GM23338 (cell line): ENCODE data around the gene PIEZO2. TPM values are rescaled to one million over a fixed set of nuclear protein-coding genes. Genes with fewer than 3 reads are reported as not detected.

Experiments used
- ATAC-seq: fragments of 200-7000 bp; cut with Tn5 transposase; 3 replicates; pipeline ENCODE4 v1.9.1; 2020
- DNase-seq: peaks from one replicate; pipeline ENCODE4 v3.0.0-alpha.2; 2015; ENCODE audit warnings: low spot score
- H2AFZ ChIP-seq: fragments of 200-600 bp; sonication (generic); 2 replicates; pipeline ENCODE4 v1.8.0; 2016; ENCODE audit warnings: antibody characterized with exemption, mild to moderate bottlenecking, moderate library complexity
- H3F3A ChIP-seq: fragments of 200-600 bp; sonication (generic); replicated peaks from 2 replicates; pipeline ENCODE4 v1.8.0; 2017; ENCODE audit warnings: antibody characterized with exemption, mixed run types, low read depth
- H3K27ac ChIP-seq: fragments of 200-600 bp; sonication (generic); 2 replicates; pipeline ENCODE4 v1.6.1; 2016; ENCODE audit warnings: low read depth
- H3K27me3 ChIP-seq: fragments of 200-600 bp; sonication (generic); 2 replicates; pipeline ENCODE4 v1.8.0; 2016; ENCODE audit warnings: mild to moderate bottlenecking, mixed run types, moderate library complexity; ENCODE audit not compliant: insufficient read depth
- H3K36me3 ChIP-seq: fragments of 200-600 bp; sonication (generic); 2 replicates; pipeline ENCODE4 v1.8.0; 2016; ENCODE audit warnings: mild to moderate bottlenecking; ENCODE audit not compliant: insufficient read depth
- H3K4me1 ChIP-seq: fragments of 200-600 bp; sonication (generic); 2 replicates; pipeline ENCODE4 v1.8.0; 2016; ENCODE audit warnings: mild to moderate bottlenecking, moderate library complexity; ENCODE audit not compliant: insufficient read depth
- H3K4me2 ChIP-seq: fragments of 200-600 bp; sonication (generic); 2 replicates; pipeline ENCODE4 v1.7.1; 2017; ENCODE audit warnings: mixed run types
- H3K4me3 ChIP-seq: fragments of 200-600 bp; sonication (generic); 2 replicates; pipeline ENCODE4 v1.6.1; 2016; ENCODE audit warnings: mixed run types
- H3K79me2 ChIP-seq: fragments of 200-600 bp; sonication (generic); replicated peaks from 2 replicates; pipeline ENCODE4 v1.8.0; 2017; ENCODE audit warnings: mild to moderate bottlenecking; ENCODE audit not compliant: insufficient read depth
- H3K9me2 ChIP-seq: fragments of 200-600 bp; sonication (generic); 2 replicates; pipeline ENCODE4 v1.8.0; 2017; ENCODE audit not compliant: insufficient read depth
- H4K20me1 ChIP-seq: fragments of 200-600 bp; sonication (generic); replicated peaks from 2 replicates; pipeline ENCODE4 v1.8.0; 2017; ENCODE audit warnings: mild to moderate bottlenecking; ENCODE audit not compliant: insufficient read depth
- H3K27ac Mint-ChIP-seq: 2 replicates; pipeline ENCODE4 v1.8.0; 2020; ENCODE audit warnings: inconsistent platforms, mild to moderate bottlenecking, moderate library complexity, mixed read lengths
- H3K27me3 Mint-ChIP-seq: 3 replicates; pipeline ENCODE4 v1.8.0; 2022; ENCODE audit warnings: low read depth, mild to moderate bottlenecking, moderate library complexity, mixed read lengths, inconsistent platforms; ENCODE audit not compliant: insufficient read depth, poor library complexity
- H3K36me3 Mint-ChIP-seq: 3 replicates; pipeline ENCODE4 v1.8.0; 2021; ENCODE audit warnings: low read depth, mild to moderate bottlenecking, inconsistent platforms, moderate library complexity, mixed read lengths
- H3K4me1 Mint-ChIP-seq: 3 replicates; pipeline ENCODE4 v1.8.0; 2020; ENCODE audit warnings: mild to moderate bottlenecking, inconsistent platforms, mixed read lengths
- H3K4me3 Mint-ChIP-seq: 3 replicates; pipeline ENCODE4 v1.8.0; 2021; ENCODE audit warnings: moderate library complexity, mild to moderate bottlenecking, inconsistent platforms, mixed read lengths
- H3K9me3 Mint-ChIP-seq: 3 replicates; pipeline ENCODE4 v1.8.0; 2020; ENCODE audit warnings: moderate library complexity, mild to moderate bottlenecking, inconsistent platforms, mixed read lengths
- CREB1 ChIP-seq: fragments of 250-450 bp; sonication (Bioruptor Pico); IDR thresholded peaks from 2 replicates; pipeline ENCODE4 v1.5.0; 2020; ENCODE audit warnings: low read depth, mild to moderate bottlenecking, moderate library complexity
- EZH2 ChIP-seq: fragments of 200-600 bp; sonication (generic); IDR thresholded peaks from one replicate; pipeline ENCODE4 v1.8.0; 2017; ENCODE audit warnings: antibody characterized with exemption, mild to moderate bottlenecking, low read depth; ENCODE audit not compliant: unreplicated experiment
- EZH2phosphoT487 ChIP-seq: fragments of 200-600 bp; sonication (generic); IDR thresholded peaks from one replicate; pipeline ENCODE4 v1.8.1; 2018; ENCODE audit warnings: antibody characterized with exemption; ENCODE audit not compliant: unreplicated experiment
- JUNB ChIP-seq: IDR thresholded peaks from one replicate; pipeline ENCODE4 v1.6.1; 2016; ENCODE audit warnings: antibody characterized with exemption; ENCODE audit not compliant: unreplicated experiment
- NANOG ChIP-seq: IDR thresholded peaks from 2 replicates; pipeline ENCODE4 v1.6.1; 2016; ENCODE audit warnings: antibody characterized with exemption, borderline replicate concordance
- POLR2AphosphoS5 ChIP-seq: IDR thresholded peaks from 2 replicates; pipeline ENCODE4 v1.6.1; 2016; ENCODE audit warnings: antibody characterized with exemption, low read depth
- REST ChIP-seq: IDR thresholded peaks from one replicate; pipeline ENCODE4 v1.6.1; 2018; ENCODE audit warnings: antibody characterized with exemption; ENCODE audit not compliant: unreplicated experiment
- STAT1 ChIP-seq: IDR thresholded peaks from one replicate; pipeline ENCODE4 v1.6.1; 2016; ENCODE audit warnings: antibody characterized with exemption; ENCODE audit not compliant: unreplicated experiment
- ZNF114 ChIP-seq: fragments of 250-450 bp; sonication (Bioruptor Pico); IDR thresholded peaks from 2 replicates; pipeline ENCODE4 v1.5.0; 2020; ENCODE audit warnings: mild to moderate bottlenecking, moderate library complexity
- ZNF462 ChIP-seq: fragments of 250-450 bp; sonication (Bioruptor Pico); IDR thresholded peaks from 2 replicates; pipeline ENCODE4 v1.5.0; 2020; ENCODE audit warnings: mild to moderate bottlenecking, moderate library complexity
- polyA plus RNA-seq: library from polyadenylated mRNA; unstranded; fragments of >200 nt; fragmentation: Nextera tagmentation; extraction: Ambion mirVana; gene quantifications from 2 replicates; pipeline ENCODE4 v1.2.1, GENCODE V29; 2016
- total RNA-seq: library from RNA; depleted of rRNA; stranded (reverse); fragments of >200 nt; shearing (Covaris generic); gene quantifications from 2 replicates; pipeline ENCODE4 v1.2.3, GENCODE V29; 2014
- TF ChIP-seq, protein P1 (sequence below), 2 experiments: fragments of 200-600 bp in 1 of 2; sonication (generic) in 1 of 2; conservative IDR thresholded peaks; 2 replicates each; pipeline versions ENCODE4 v1.5.1 to v1.6.1; 2016 to 2017; ENCODE audit warnings: antibody characterized with exemption in 2 of 2, low read depth in 2 of 2, mild to moderate bottlenecking in 2 of 2, moderate library complexity in 1 of 2
- TF ChIP-seq, protein P2 (sequence below): IDR thresholded peaks from 2 replicates; pipeline ENCODE4 v1.6.1; 2016; ENCODE audit warnings: antibody characterized with exemption

Gene PIEZO2
- total and polyA plus RNA-seq, 2 experiments from 2014 or later: 4.8 to 8.2 TPM

- TF ChIP-seq REST (no peak), ZNF114 (CRISPR knock-in tag) (no peak), EZH2phosphoT487 (no peak), JUNB (no peak), POLR2AphosphoS5 (no peak), NANOG (no peak), CREB1 (CRISPR knock-in tag) (no peak), EZH2 (no peak), STAT1 (no peak)
- TF ChIP-seq, protein P1, sequence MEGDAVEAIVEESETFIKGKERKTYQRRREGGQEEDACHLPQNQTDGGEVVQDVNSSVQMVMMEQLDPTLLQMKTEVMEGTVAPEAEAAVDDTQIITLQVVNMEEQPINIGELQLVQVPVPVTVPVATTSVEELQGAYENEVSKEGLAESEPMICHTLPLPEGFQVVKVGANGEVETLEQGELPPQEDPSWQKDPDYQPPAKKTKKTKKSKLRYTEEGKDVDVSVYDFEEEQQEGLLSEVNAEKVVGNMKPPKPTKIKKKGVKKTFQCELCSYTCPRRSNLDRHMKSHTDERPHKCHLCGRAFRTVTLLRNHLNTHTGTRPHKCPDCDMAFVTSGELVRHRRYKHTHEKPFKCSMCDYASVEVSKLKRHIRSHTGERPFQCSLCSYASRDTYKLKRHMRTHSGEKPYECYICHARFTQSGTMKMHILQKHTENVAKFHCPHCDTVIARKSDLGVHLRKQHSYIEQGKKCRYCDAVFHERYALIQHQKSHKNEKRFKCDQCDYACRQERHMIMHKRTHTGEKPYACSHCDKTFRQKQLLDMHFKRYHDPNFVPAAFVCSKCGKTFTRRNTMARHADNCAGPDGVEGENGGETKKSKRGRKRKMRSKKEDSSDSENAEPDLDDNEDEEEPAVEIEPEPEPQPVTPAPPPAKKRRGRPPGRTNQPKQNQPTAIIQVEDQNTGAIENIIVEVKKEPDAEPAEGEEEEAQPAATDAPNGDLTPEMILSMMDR (conservative IDR thresholded peaks at IDR 0.05; ENCODE audit: low read depth in 2 of 2): no peak
Measured at GRCh38 chr18:11064727-11065460, 84.5 kb downstream of the PIEZO2 start (continued).

GRCh38 chr18:11064106-11064505 is 85.3 kb downstream of the PIEZO2 start:
- no peak overlapping the region for H3K27ac Mint-ChIP-seq
- Histone ChIP-seq H3K4me1 (peaks cover 7% of the 10 kb centered on the region; the same call in 1 of the 2 replicates), H4K20me1 (no peaks in the 10 kb centered on the region; the same call in 1 of the 2 replicates), H3K27ac (no peak overlapping the region), H3K79me2 (no peaks in the 10 kb centered on the region), H3F3A (no peaks in the 10 kb centered on the region), H3K36me3 (no peaks in the 10 kb centered on the region), H3K9me2 (no peaks in the 10 kb centered on the region), H3K4me3 (no peak overlapping the region), H3K4me2 (no peak overlapping the region), H3K27me3 (no peaks in the 10 kb centered on the region), H2AFZ (no peak overlapping the region)
- peaks cover 15% of the 10 kb centered on the region; the same call in 2 of the 3 replicates for H3K9me3 Mint-ChIP-seq
- H3K27me3 Mint-ChIP-seq: peaks cover 4% of the 10 kb centered on the region
- peaks cover 31% of the 10 kb centered on the region; the same call in 2 of the 3 replicates for H3K36me3 Mint-ChIP-seq
- no peak for DNase-seq
- ATAC-seq: no peak
- peaks cover 15% of the 10 kb centered on the region for H3K4me1 Mint-ChIP-seq
- no peak overlapping the region for H3K4me3 Mint-ChIP-seq
- TF ChIP-seq STAT1 (no peak), ZNF462 (CRISPR knock-in tag) (no peak), ZNF114 (CRISPR knock-in tag) (no peak), POLR2AphosphoS5 (no peak), EZH2phosphoT487 (no peak)
- TF ChIP-seq, protein P2, sequence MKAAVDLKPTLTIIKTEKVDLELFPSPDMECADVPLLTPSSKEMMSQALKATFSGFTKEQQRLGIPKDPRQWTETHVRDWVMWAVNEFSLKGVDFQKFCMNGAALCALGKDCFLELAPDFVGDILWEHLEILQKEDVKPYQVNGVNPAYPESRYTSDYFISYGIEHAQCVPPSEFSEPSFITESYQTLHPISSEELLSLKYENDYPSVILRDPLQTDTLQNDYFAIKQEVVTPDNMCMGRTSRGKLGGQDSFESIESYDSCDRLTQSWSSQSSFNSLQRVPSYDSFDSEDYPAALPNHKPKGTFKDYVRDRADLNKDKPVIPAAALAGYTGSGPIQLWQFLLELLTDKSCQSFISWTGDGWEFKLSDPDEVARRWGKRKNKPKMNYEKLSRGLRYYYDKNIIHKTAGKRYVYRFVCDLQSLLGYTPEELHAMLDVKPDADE: no peak
